OCI-LY1 (cell line): ENCODE measurements around the gene PHF14.
"Not testable (repeated sequence)": the region's sequence is repeated elsewhere in the genome, so short reads cannot be mapped to it uniquely, and the experiment has no call there.

ENCODE experiments used
- CTCF ChIP-seq: fragments of 200-600 bp; sonication (generic), shearing (Covaris generic); IDR thresholded peaks from 2 replicates; pipeline ENCODE4 v1.5.1; 2017; ENCODE audit warnings: mild to moderate bottlenecking, antibody characterized with exemption, low read length, moderate library complexity, mixed read lengths
- EZH2 ChIP-seq: fragments of 200-600 bp; sonication (generic), shearing (Covaris generic); IDR thresholded peaks from 2 replicates; pipeline ENCODE4 v1.8.0; 2017; ENCODE audit warnings: borderline replicate concordance, mixed run types, mild to moderate bottlenecking, antibody characterized with exemption, low read length, moderate library complexity, mixed read lengths

GRCh38 chr7:10950974-10951578 is 22.6 kb upstream of the PHF14 start:
- TF ChIP-seq CTCF, EZH2: not testable (repeated sequence)
